Measurements from ENCODE around the gene HIVEP2. TPM values are rescaled to one million over a fixed set of nuclear protein-coding genes. Genes with fewer than 3 reads are reported as not detected.

The HIVEP2 gene
- total RNA-seq, 1 experiment from 2014 or later, result 4.2 TPM

- H2BK15ac ChIP-seq (ENCODE audit: low read depth, low read length), result no peak overlapping the region
- DNase-seq, result no peak
- H3K79me1 ChIP-seq (ENCODE audit: insufficient read depth, low read depth, low read length, poor library complexity, severe bottlenecking), result peaks cover 3% of the 10 kb centered on the region
- no peaks in the 10 kb centered on the region for H4K20me1 ChIP-seq (ENCODE audit: control insufficient read depth, insufficient read depth, insufficient read length)
- H2BK20ac ChIP-seq (ENCODE audit: low read depth, low read length, poor library complexity, severe bottlenecking), result no peak overlapping the region
- no peak overlapping the region for H3K27ac ChIP-seq (ENCODE audit: insufficient read length, low read depth, low read length)
- no peak overlapping the region for H3K56ac ChIP-seq (ENCODE audit: insufficient read length, low read depth, low read length)
- no peak overlapping the region for H2AFZ ChIP-seq (ENCODE audit: low read length)
- no peak overlapping the region for H3K23ac ChIP-seq (ENCODE audit: insufficient read length, low read depth, low read length)
- no peak for TF ChIP-seq CTCF (conservative IDR thresholded peaks at IDR 0.05)
- H3K4ac ChIP-seq (ENCODE audit: low read depth, low read length), result no peak overlapping the region
- Mint-ChIP-seq H3K9me3 (no peaks in the 10 kb centered on the region), H3K4me3 (no peak overlapping the region), H3K27me3 (ENCODE audit: low read depth) (no peaks in the 10 kb centered on the region; the same call in 1 of the 2 replicates), H3K36me3 (ENCODE audit: insufficient read depth in 1 of 3, low read depth in 3 of 3) (no peaks in the 10 kb centered on the region; a peak in 1 of 7 replicates), H3K4me1 (peaks cover 6 to 8% of the 10 kb centered on the region in 2 experiments; a peak in 3 of 4 replicates), H3K27ac (no peak overlapping the region; a peak in 1 of 7 replicates)
- H3K9me3 ChIP-seq (ENCODE audit: control insufficient read depth, low read depth, low read length), result no peaks in the 10 kb centered on the region
- no peak overlapping the region for H4K91ac ChIP-seq (ENCODE audit: insufficient read length, low read depth, low read length)
- H3K79me2 ChIP-seq (ENCODE audit: insufficient read depth, low read length), result peaks cover 2% of the 10 kb centered on the region; the same call in 1 of the 2 replicates
- H3K9ac ChIP-seq (ENCODE audit: extremely low read depth, insufficient read length, low read length), result no peak overlapping the region
- no peaks in the 10 kb centered on the region for H3K4me1 ChIP-seq (ENCODE audit: insufficient read depth, low read length)
- H3K27me3 ChIP-seq (ENCODE audit: insufficient read depth, low read length), result no peaks in the 10 kb centered on the region
- no peak overlapping the region for H3T11ph ChIP-seq (ENCODE audit: low read length)
- WGBS (ENCODE audit: extremely low coverage, insufficient read length, low lambda C conversion rate), result no CpG with 5 or more reads among the region's 3 CpGs
- H4K5ac ChIP-seq (ENCODE audit: insufficient read length, low read depth, low read length), result no peak overlapping the region
- H2BK120ac ChIP-seq (ENCODE audit: low read depth, low read length, poor library complexity, severe bottlenecking), result no peak overlapping the region
- H2BK12ac ChIP-seq (ENCODE audit: insufficient read length, low read depth, low read length), result no peak overlapping the region
- no peak overlapping the region for H2BK5ac ChIP-seq (ENCODE audit: insufficient read length, low read length)
- no peak overlapping the region for H2AK5ac ChIP-seq (ENCODE audit: insufficient read length, low read length)
- no peak overlapping the region for H3K18ac ChIP-seq (ENCODE audit: insufficient read length, low read depth, low read length)
- no peaks in the 10 kb centered on the region for H3K23me2 ChIP-seq (ENCODE audit: insufficient read length, low read depth, low read length, poor library complexity, severe bottlenecking)
- H3K14ac ChIP-seq (ENCODE audit: insufficient read depth, low read length), result no peak overlapping the region
- H3K4me2 ChIP-seq (ENCODE audit: insufficient read depth, insufficient read length, low read length), result no peak overlapping the region
- H4K8ac ChIP-seq (replicated peaks; ENCODE audit: insufficient read length, low read depth, low read length), result no peak overlapping the region
Measured at GRCh38 chr6:142934599-142934998, 10.4 kb downstream of the HIVEP2 start.
